Mesothelial cell of epicardium (in vitro differentiated cells): ENCODE results near the gene TXNDC15. TPM values are rescaled to one million over a fixed set of nuclear protein-coding genes. Genes with fewer than 3 reads are reported as not detected.
A peak's percentile ranks its signal among the peaks of the same experiment; 100 is the strongest.

ENCODE experiments used
- DNase-seq, 2 experiments: peaks; one replicate each; pipeline ENCODE4 v3.0.0; 2021; ENCODE audit warnings: low spot score in 2 of 2; ENCODE audit not compliant: unreplicated experiment in 2 of 2
- H3K27ac Mint-ChIP-seq: 2 replicates; pipeline ENCODE4 v1.8.0; 2021; ENCODE audit warnings: mixed read lengths
- H3K27me3 Mint-ChIP-seq: 2 replicates; pipeline ENCODE4 v1.8.0; 2021; ENCODE audit warnings: low read depth, mixed read lengths
- H3K36me3 Mint-ChIP-seq: 2 replicates; pipeline ENCODE4 v1.8.0; 2021; ENCODE audit warnings: mixed read lengths
- H3K4me1 Mint-ChIP-seq: 2 replicates; pipeline ENCODE4 v1.8.0; 2021; ENCODE audit warnings: mixed read lengths
- H3K4me3 Mint-ChIP-seq: 2 replicates; pipeline ENCODE4 v1.8.0; 2021; ENCODE audit warnings: mild to moderate bottlenecking, moderate library complexity, mixed read lengths
- H3K9me3 Mint-ChIP-seq: 2 replicates; pipeline ENCODE4 v1.8.0; 2021; ENCODE audit warnings: mixed read lengths
- total RNA-seq: library from RNA; stranded (reverse); gene quantifications from 3 replicates; pipeline ENCODE4 v1.2.1, GENCODE V29; 2021
- TF ChIP-seq, protein P1 (sequence below): fragments of 200-600 bp; sonication (generic); IDR thresholded peaks from one replicate; pipeline ENCODE4 v1.5.0; 2021; ENCODE audit warnings: antibody characterized with exemption; ENCODE audit not compliant: unreplicated experiment

TXNDC15 gene
- total RNA-seq, 1 donor from 2014 or later, result 48.9 TPM

- DNase-seq, result no peak
- TF ChIP-seq, protein P1, sequence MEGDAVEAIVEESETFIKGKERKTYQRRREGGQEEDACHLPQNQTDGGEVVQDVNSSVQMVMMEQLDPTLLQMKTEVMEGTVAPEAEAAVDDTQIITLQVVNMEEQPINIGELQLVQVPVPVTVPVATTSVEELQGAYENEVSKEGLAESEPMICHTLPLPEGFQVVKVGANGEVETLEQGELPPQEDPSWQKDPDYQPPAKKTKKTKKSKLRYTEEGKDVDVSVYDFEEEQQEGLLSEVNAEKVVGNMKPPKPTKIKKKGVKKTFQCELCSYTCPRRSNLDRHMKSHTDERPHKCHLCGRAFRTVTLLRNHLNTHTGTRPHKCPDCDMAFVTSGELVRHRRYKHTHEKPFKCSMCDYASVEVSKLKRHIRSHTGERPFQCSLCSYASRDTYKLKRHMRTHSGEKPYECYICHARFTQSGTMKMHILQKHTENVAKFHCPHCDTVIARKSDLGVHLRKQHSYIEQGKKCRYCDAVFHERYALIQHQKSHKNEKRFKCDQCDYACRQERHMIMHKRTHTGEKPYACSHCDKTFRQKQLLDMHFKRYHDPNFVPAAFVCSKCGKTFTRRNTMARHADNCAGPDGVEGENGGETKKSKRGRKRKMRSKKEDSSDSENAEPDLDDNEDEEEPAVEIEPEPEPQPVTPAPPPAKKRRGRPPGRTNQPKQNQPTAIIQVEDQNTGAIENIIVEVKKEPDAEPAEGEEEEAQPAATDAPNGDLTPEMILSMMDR, result no peak
- no peaks in the 10 kb centered on the region for H3K27me3 Mint-ChIP-seq
- no peaks in the 10 kb centered on the region for H3K9me3 Mint-ChIP-seq
- peaks cover 6% of the 10 kb centered on the region for H3K4me1 Mint-ChIP-seq
- H3K27ac Mint-ChIP-seq, result no peak overlapping the region
- H3K36me3 Mint-ChIP-seq, result peaks cover 6% of the 10 kb centered on the region
- H3K4me3 Mint-ChIP-seq, result no peak overlapping the region
These were observed 46.8 kb downstream of the TXNDC15 start for GRCh38 chr5:134920848-134921575.

- DNase-seq, result no peak
- TF ChIP-seq, protein P1, result no peak
- no peak overlapping the region for H3K27ac Mint-ChIP-seq
- H3K4me3 Mint-ChIP-seq, result no peak overlapping the region
- peaks cover 11% of the 10 kb centered on the region for H3K36me3 Mint-ChIP-seq
- H3K27me3 Mint-ChIP-seq, result no peaks in the 10 kb centered on the region
- peaks cover 6% of the 10 kb centered on the region for H3K4me1 Mint-ChIP-seq
- H3K9me3 Mint-ChIP-seq, result no peaks in the 10 kb centered on the region
These were observed 58.3 kb downstream of the TXNDC15 start for GRCh38 chr5:134932508-134932907.

DNA sequence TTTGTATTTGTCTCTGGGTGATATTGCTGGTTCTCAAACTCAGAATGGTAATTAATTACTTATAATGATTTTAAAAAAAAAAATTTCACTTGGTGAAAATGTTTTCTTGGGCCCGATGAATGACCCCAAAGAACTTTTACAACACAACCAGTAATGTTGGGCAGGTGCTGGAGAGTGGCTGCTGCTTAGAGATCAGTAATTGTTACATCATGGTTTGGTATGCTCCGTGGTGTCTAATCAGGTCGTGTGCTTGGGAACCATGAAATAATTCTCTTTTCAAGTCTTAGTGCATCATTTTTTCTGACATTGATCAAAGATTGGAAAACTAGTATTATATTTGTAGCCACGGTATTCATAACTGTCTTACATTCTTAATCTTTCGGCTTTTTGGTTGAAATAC, 60.0 kb downstream of the TXNDC15 start:
- Mint-ChIP-seq H3K27me3 (no peaks in the 10 kb centered on the region), H3K36me3 (peaks cover 7% of the 10 kb centered on the region), H3K27ac (no peak overlapping the region), H3K9me3 (no peaks in the 10 kb centered on the region), H3K4me1 (peaks cover 10% of the 10 kb centered on the region), H3K4me3 (no peak overlapping the region)
- TF ChIP-seq, protein P1, result no peak
- no peak for DNase-seq

DNA sequence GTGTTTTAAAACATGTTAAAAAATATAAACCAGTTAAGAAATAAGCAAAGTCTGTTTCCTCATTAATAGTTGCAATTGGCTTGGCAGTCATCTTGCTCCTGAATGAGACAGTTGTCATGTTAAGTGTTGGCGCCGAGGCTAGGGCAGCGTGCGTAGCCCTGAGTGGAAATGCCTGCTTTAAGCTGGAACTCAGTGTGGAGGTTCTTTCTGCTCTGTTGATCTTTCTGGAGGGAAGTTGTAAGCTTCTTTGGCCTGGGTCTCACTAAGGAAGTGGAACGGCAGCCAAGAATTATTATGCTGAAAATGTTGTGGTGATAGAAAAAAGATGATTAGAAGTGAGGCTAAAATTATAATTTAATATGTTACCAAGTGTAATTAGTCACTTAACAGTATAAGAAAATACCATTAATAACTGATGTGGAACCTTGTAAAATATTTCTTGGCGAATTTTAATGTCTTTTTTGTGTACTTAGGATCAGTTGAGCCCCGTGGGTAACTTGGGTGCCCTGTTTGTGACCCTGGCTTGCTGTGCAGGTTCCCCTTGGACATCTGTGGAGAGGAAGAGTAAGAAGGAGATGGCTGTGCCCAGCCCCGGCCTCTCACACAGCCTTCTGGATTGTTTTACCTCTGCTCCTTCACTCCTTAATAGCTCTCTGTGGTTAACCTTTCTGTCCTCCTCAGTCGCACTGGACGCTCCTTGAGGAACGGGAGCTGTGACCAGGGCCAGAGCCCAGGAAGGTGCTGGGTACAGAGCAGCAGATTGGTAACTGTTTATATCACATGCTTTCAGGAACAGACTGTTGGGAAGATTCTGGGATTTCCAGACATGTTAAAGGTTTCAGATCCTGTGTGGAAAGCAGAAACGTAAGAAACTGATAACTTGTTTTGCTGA, 61.8 kb downstream of the TXNDC15 start:
- H3K9me3 Mint-ChIP-seq, result no peaks in the 10 kb centered on the region
- H3K4me1 Mint-ChIP-seq, result peaks cover 10% of the 10 kb centered on the region
- H3K27me3 Mint-ChIP-seq, result no peaks in the 10 kb centered on the region
- peak overlapping the region; percentile 73 for H3K27ac Mint-ChIP-seq
- TF ChIP-seq, protein P1, result no peak
- no peak for DNase-seq
- H3K36me3 Mint-ChIP-seq, result peaks cover 7% of the 10 kb centered on the region
- no peak overlapping the region for H3K4me3 Mint-ChIP-seq

DNA sequence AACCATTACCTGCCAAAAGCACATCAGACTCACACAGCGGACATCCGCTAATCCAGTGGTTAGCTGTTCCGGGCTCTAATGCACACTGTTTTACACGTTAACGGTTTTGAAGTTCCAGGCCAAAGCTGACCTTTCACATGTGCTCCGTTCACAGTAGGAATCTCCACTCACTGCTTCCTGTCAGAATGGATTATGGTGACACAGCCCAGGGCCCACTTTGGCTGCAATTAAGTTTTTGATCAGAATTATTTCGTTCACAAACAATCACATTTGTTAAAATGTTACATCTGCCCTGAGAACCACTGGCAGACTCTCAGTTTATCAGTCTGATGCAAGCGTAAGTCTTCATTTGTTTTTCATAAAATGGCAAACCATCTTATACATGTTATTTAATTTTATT, 63.4 kb downstream of the TXNDC15 start:
- Mint-ChIP-seq H3K27me3 (no peaks in the 10 kb centered on the region), H3K36me3 (peaks cover 8% of the 10 kb centered on the region), H3K4me3 (no peak overlapping the region), H3K9me3 (no peaks in the 10 kb centered on the region), H3K27ac (no peak overlapping the region), H3K4me1 (peaks cover 10% of the 10 kb centered on the region)
- DNase-seq, result no peak
- TF ChIP-seq, protein P1, result no peak
